Measurements from ENCODE around the gene ESYT2. TPM values are rescaled to one million over a fixed set of nuclear protein-coding genes. Genes with fewer than 3 reads are reported as not detected.

ESYT2 gene
- polyA plus RNA-seq, 1 of the 3 experiments (the other 2 are of a cell fraction): 34.2 TPM

- no peak for TF ChIP-seq PBX3 (IDR thresholded peaks at IDR 0.05)
- no peak for TF ChIP-seq EZH2phosphoT487 (IDR thresholded peaks at IDR 0.05; ENCODE audit: borderline replicate concordance, low read depth)
- no peak for TF ChIP-seq FOSL2 (IDR thresholded peaks at IDR 0.05; ENCODE audit: borderline replicate concordance, low read depth)
These were observed 16.6 kb downstream of the ESYT2 start (continued) for GRCh38 chr7:158812684-158813083.

DNA sequence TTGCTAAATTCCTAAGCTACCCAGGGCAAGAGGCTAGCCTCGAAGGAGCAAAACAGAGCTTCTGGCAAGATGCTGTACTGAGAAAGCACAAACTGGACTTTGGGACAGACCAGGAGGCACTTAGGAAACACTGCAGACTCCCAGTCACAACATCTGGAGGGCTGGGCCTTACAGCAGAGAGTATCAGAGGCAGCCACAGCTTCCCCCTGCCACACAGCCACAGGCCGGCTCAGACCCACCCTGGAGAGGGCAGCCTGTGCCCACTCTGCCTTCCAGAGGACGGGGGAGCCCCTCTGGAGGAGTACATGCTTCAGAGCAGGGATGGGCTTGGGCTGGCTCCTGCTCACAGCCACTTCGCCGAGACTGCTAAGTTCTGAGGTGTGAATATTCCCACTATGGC is 17.4 kb downstream of the ESYT2 start:
- H3K36me3 ChIP-seq (replicated peaks in 1 of 2; ENCODE audit: control insufficient read depth in 1 of 2, insufficient read depth in 2 of 2, low read length in 1 of 2): peaks cover 0 to 19% of the 10 kb centered on the region in 2 experiments
- peaks cover 96% of the 10 kb centered on the region for H3K79me2 ChIP-seq (ENCODE audit: insufficient read depth)
- H4K20me1 ChIP-seq (ENCODE audit: insufficient read depth): peaks cover 11% of the 10 kb centered on the region; the same call in 1 of the 2 replicates
- no peak overlapping the region for H3K4me3 ChIP-seq (ENCODE audit: low read depth in 2 of 2, low read length in 1 of 2)
- H3K27ac ChIP-seq (ENCODE audit: low read depth in 2 of 2, low read length in 1 of 2): 0 out of 4 replicates have a peak overlapping the region, but pooled peaks of 1 of the 2 experiments have one; percentile 9
- H3K27me3 ChIP-seq (ENCODE audit: insufficient read depth): no peaks in the 10 kb centered on the region
- 98% methylated on average over 5 of the region's 5 CpGs for WGBS (ENCODE audit: low lambda C conversion rate)
- H2AFZ ChIP-seq (ENCODE audit: low read depth): no peak overlapping the region
- H3K9me2 ChIP-seq: no peaks in the 10 kb centered on the region
- ChIA-PET POLR2A (no interaction called here), CTCF (interaction anchor here (1.6 to 2.0 kb wide), 3 partner anchors 11 to 24 kb away, joined by 4 to 5 read pairs (median 5); no protein-coding TSS in a partner anchor)
- H3K4me1 ChIP-seq (ENCODE audit: control insufficient read depth in 1 of 2, insufficient read depth in 2 of 2, low read depth in 1 of 2, low read length in 1 of 2): peaks cover 0 to 4% of the 10 kb centered on the region in 2 experiments; a peak in 2 of 4 replicates
- no peaks in the 10 kb centered on the region for H3K9me3 ChIP-seq
- H3F3A ChIP-seq (replicated peaks; ENCODE audit: insufficient read depth): no peaks in the 10 kb centered on the region
- no peak overlapping the region for H3K9ac ChIP-seq
- H3K4me2 ChIP-seq: no peak overlapping the region
- no peak for DNase-seq
- no peak for TF ChIP-seq RCOR1 (IDR thresholded peaks at IDR 0.05; ENCODE audit: low read length)
- no peak for TF ChIP-seq EZH2phosphoT487 (IDR thresholded peaks at IDR 0.05; ENCODE audit: borderline replicate concordance, low read depth)
- no peak for TF ChIP-seq FOXM1 (IDR thresholded peaks at IDR 0.05; ENCODE audit: low read depth)
- TF ChIP-seq, protein P1, sequence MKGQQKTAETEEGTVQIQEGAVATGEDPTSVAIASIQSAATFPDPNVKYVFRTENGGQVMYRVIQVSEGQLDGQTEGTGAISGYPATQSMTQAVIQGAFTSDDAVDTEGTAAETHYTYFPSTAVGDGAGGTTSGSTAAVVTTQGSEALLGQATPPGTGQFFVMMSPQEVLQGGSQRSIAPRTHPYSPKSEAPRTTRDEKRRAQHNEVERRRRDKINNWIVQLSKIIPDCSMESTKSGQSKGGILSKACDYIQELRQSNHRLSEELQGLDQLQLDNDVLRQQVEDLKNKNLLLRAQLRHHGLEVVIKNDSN (IDR thresholded peaks at IDR 0.05; ENCODE audit: borderline replicate concordance, low read depth): no peak
- TF ChIP-seq MAX (IDR thresholded peaks at IDR 0.05; ENCODE audit: low read depth): no peak
- no peak for TF ChIP-seq RFX5 (IDR thresholded peaks at IDR 0.05; ENCODE audit: low read length)
- no peak for TF ChIP-seq GATA2 (CRISPR knock-in tag; IDR thresholded peaks at IDR 0.05)

DNA sequence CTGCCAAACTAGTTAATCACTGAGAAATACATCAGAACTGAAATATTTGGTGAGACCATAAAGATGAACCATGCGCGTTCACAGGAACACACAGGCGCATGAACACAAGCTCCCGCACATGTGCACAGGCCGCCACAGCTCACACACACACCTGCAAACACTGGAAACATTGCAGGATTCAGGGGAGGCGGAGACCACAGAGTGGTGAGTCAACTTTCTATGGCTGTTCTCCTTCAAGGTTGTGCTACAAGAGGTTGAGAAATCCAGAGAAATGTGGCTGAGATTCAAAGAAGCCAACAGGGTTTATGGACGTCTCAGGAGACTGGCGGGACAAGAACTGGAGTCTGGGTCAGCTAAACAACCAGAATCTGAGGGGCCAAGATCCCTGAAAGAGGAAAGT is 17.8 kb downstream of the ESYT2 start:
- Histone ChIP-seq H3F3A (replicated peaks; ENCODE audit: insufficient read depth) (no peaks in the 10 kb centered on the region), H3K27ac (ENCODE audit: low read depth in 2 of 2, low read length in 1 of 2) (0 out of 4 replicates have a peak overlapping the region, but pooled peaks of 1 of the 2 experiments have one; percentile 9), H3K27me3 (ENCODE audit: insufficient read depth) (no peaks in the 10 kb centered on the region), H3K4me3 (ENCODE audit: low read depth in 2 of 2, low read length in 1 of 2) (no peak overlapping the region), H3K9me3 (no peaks in the 10 kb centered on the region), H3K4me1 (ENCODE audit: control insufficient read depth in 1 of 2, insufficient read depth in 2 of 2, low read depth in 1 of 2, low read length in 1 of 2) (no peaks in the 10 kb centered on the region; a peak in 1 of 4 replicates), H3K36me3 (replicated peaks in 1 of 2; ENCODE audit: control insufficient read depth in 1 of 2, insufficient read depth in 2 of 2, low read length in 1 of 2) (peaks cover 0 to 21% of the 10 kb centered on the region in 2 experiments), H4K20me1 (ENCODE audit: insufficient read depth) (peaks cover 11% of the 10 kb centered on the region; the same call in 1 of the 2 replicates), H3K79me2 (ENCODE audit: insufficient read depth) (peaks cover 96% of the 10 kb centered on the region), H3K9me2 (no peaks in the 10 kb centered on the region), H2AFZ (ENCODE audit: low read depth) (no peak overlapping the region), H3K4me2 (0 out of 2 replicates have a peak overlapping the region, but pooled peaks have one; percentile 2), H3K9ac (no peak overlapping the region)
- no peak for DNase-seq
- WGBS (ENCODE audit: low lambda C conversion rate): 94% methylated on average over 8 of the region's 8 CpGs
- ChIA-PET POLR2A (no interaction called here), CTCF (interaction anchor here (1.6 to 2.0 kb wide), 4 partner anchors 10 to 24 kb away, joined by 4 to 5 read pairs (median 5); no protein-coding TSS in a partner anchor)
- TF ChIP-seq YY1 (IDR thresholded peaks at IDR 0.05; ENCODE audit: low read depth) (no peak), GATA2 (CRISPR knock-in tag; IDR thresholded peaks at IDR 0.05) (no peak), RCOR1 (IDR thresholded peaks at IDR 0.05; ENCODE audit: low read length) (no peak), EP300 (IDR thresholded peaks at IDR 0.05; ENCODE audit: borderline replicate concordance in 1 of 2, low read depth in 1 of 2, low read length in 1 of 2) (no peak), SIN3A (IDR thresholded peaks at IDR 0.05; ENCODE audit: borderline replicate concordance, low read depth, low read length) (no peak), ELF1 (IDR thresholded peaks at IDR 0.05) (no peak), CHD2 (IDR thresholded peaks at IDR 0.05; ENCODE audit: low read length, partially characterized antibody) (no peak), RFX5 (IDR thresholded peaks at IDR 0.05; ENCODE audit: low read length) (no peak), SMC3 (IDR thresholded peaks at IDR 0.05; ENCODE audit: low read depth, low read length) (no peak)

All from SK-N-SH (cell line).